HEK293 (cell line): ENCODE results near the gene PCDHB7.
"Not testable (repeated sequence)": the region's sequence is repeated elsewhere in the genome, so short reads cannot be mapped to it uniquely, and the experiment has no call there.

Source experiments
- MZF1 ChIP-seq: fragments of 450-650 bp; formaldehyde crosslinking; IDR thresholded peaks from 2 replicates; pipeline ENCODE4 v1.5.1; 2017; ENCODE audit warnings: missing biosample characterization, missing genetic modification characterization, borderline replicate concordance
- ZNF324 ChIP-seq: fragments of 450-650 bp; formaldehyde crosslinking; IDR thresholded peaks from 2 replicates; pipeline ENCODE4 v1.5.1; 2016; ENCODE audit warnings: missing biosample characterization, missing genetic modification characterization
- ZNF510 ChIP-seq: fragments of 450-650 bp; formaldehyde crosslinking; IDR thresholded peaks from 2 replicates; pipeline ENCODE4 v1.5.1; 2018; ENCODE audit warnings: mild to moderate bottlenecking, missing genetic modification characterization, missing biosample characterization; ENCODE audit not compliant: insufficient replicate concordance
- ZNF747 ChIP-seq: fragments of 450-650 bp; formaldehyde crosslinking; IDR thresholded peaks from 2 replicates; pipeline ENCODE4 v1.5.1; 2016; ENCODE audit warnings: missing biosample characterization, missing genetic modification characterization
- ZNF768 ChIP-seq: fragments of 450-650 bp; formaldehyde crosslinking; IDR thresholded peaks from 2 replicates; pipeline ENCODE4 v1.5.1; 2018; ENCODE audit warnings: missing biosample characterization, mild to moderate bottlenecking, missing genetic modification characterization
- TF ChIP-seq, protein P1 (sequence below): fragments of 450-650 bp; formaldehyde crosslinking; IDR thresholded peaks from 2 replicates; pipeline ENCODE4 v1.5.1; 2016; ENCODE audit warnings: missing biosample characterization, missing genetic modification characterization
- TF ChIP-seq, protein P2 (sequence below): fragments of 450-650 bp; formaldehyde crosslinking; IDR thresholded peaks from 2 replicates; pipeline ENCODE4 v1.5.1; 2016; ENCODE audit warnings: missing biosample characterization, missing genetic modification characterization

DNA sequence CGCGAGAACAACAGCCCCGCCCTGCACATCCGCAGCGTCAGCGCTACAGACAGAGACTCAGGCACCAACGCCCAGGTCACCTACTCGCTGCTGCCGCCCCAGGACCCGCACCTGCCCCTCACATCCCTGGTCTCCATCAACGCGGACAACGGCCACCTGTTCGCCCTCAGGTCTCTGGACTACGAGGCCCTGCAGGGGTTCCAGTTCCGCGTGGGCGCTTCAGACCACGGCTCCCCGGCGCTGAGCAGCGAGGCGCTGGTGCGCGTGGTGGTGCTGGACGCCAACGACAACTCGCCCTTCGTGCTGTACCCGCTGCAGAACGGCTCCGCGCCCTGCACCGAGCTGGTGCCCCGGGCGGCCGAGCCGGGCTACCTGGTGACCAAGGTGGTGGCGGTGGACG, 43.1 kb downstream of the PCDHB7 start:
- TF ChIP-seq ZNF747 (tag by site-specific recombination); ZNF510 (tag by site-specific recombination); ZNF768 (tag by site-specific recombination); MZF1; ZNF324 (tag by site-specific recombination): not testable (repeated sequence)
- TF ChIP-seq, protein P1, sequence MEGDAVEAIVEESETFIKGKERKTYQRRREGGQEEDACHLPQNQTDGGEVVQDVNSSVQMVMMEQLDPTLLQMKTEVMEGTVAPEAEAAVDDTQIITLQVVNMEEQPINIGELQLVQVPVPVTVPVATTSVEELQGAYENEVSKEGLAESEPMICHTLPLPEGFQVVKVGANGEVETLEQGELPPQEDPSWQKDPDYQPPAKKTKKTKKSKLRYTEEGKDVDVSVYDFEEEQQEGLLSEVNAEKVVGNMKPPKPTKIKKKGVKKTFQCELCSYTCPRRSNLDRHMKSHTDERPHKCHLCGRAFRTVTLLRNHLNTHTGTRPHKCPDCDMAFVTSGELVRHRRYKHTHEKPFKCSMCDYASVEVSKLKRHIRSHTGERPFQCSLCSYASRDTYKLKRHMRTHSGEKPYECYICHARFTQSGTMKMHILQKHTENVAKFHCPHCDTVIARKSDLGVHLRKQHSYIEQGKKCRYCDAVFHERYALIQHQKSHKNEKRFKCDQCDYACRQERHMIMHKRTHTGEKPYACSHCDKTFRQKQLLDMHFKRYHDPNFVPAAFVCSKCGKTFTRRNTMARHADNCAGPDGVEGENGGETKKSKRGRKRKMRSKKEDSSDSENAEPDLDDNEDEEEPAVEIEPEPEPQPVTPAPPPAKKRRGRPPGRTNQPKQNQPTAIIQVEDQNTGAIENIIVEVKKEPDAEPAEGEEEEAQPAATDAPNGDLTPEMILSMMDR, result not testable (repeated sequence)
- TF ChIP-seq, protein P2, sequence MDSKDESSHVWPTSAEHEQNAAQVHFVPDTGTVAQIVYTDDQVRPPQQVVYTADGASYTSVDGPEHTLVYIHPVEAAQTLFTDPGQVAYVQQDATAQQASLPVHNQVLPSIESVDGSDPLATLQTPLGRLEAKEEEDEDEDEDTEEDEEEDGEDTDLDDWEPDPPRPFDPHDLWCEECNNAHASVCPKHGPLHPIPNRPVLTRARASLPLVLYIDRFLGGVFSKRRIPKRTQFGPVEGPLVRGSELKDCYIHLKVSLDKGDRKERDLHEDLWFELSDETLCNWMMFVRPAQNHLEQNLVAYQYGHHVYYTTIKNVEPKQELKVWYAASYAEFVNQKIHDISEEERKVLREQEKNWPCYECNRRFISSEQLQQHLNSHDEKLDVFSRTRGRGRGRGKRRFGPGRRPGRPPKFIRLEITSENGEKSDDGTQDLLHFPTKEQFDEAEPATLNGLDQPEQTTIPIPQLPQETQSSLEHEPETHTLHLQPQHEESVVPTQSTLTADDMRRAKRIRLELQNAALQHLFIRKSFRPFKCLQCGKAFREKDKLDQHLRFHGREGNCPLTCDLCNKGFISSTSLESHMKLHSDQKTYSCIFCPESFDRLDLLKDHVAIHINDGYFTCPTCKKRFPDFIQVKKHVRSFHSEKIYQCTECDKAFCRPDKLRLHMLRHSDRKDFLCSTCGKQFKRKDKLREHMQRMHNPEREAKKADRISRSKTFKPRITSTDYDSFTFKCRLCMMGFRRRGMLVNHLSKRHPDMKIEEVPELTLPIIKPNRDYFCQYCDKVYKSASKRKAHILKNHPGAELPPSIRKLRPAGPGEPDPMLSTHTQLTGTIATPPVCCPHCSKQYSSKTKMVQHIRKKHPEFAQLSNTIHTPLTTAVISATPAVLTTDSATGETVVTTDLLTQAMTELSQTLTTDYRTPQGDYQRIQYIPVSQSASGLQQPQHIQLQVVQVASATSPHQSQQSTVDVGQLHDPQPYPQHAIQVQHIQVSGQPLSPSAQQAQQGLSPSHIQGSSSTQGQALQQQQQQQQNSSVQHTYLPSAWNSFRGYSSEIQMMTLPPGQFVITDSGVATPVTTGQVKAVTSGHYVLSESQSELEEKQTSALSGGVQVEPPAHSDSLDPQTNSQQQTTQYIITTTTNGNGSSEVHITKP (tag by site-specific recombination), result not testable (repeated sequence)
